GM12873 (cell line): ENCODE measurements around the gene SHFL.

Experiments used
- TF ChIP-seq, protein P1 (sequence below): IDR thresholded peaks from 2 replicates; pipeline ENCODE4 v1.5.1; 2012; ENCODE audit warnings: low read depth, mild to moderate bottlenecking, moderate library complexity, low read length, control low read depth; ENCODE audit not compliant: insufficient read depth; ENCODE audit errors: missing control alignments

SHFL gene

DNA sequence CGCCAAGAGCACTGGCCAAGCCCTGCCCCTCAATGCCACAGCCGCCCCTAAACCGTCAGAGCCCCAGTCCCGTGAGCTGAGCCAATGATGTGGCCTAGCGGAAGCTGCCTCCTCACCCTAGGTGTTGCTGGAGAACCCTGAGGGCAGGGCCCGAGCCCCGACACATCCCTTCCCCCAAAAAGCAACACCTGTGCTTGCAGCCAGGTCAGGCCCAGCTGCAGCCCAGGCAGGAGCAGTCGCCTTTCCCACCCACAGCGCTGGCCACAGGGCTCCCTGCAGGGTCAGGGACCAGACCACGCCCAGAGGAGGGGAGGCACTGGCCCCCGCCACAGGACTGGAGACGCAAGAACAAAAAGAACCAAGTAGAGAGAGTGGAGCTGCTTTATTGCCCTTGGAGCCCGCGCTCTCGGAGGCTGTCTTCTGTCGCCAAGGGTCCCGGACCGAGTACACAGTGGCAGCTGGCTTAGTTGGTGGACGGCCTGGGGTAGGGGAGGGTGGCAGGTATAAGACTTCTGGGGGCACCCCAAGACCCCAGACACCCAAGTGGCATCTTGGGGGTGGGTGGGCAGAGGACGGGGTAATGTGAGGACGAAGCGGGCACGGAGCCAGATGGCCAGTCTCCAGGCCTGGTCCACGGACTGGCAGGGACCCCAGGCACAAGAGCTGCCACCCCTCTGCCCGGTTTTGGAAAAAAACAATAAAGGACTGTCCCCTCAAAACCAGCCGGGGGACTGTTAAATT, 28.7 kb downstream of the SHFL start:
- TF ChIP-seq, protein P1, sequence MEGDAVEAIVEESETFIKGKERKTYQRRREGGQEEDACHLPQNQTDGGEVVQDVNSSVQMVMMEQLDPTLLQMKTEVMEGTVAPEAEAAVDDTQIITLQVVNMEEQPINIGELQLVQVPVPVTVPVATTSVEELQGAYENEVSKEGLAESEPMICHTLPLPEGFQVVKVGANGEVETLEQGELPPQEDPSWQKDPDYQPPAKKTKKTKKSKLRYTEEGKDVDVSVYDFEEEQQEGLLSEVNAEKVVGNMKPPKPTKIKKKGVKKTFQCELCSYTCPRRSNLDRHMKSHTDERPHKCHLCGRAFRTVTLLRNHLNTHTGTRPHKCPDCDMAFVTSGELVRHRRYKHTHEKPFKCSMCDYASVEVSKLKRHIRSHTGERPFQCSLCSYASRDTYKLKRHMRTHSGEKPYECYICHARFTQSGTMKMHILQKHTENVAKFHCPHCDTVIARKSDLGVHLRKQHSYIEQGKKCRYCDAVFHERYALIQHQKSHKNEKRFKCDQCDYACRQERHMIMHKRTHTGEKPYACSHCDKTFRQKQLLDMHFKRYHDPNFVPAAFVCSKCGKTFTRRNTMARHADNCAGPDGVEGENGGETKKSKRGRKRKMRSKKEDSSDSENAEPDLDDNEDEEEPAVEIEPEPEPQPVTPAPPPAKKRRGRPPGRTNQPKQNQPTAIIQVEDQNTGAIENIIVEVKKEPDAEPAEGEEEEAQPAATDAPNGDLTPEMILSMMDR = no peak

DNA sequence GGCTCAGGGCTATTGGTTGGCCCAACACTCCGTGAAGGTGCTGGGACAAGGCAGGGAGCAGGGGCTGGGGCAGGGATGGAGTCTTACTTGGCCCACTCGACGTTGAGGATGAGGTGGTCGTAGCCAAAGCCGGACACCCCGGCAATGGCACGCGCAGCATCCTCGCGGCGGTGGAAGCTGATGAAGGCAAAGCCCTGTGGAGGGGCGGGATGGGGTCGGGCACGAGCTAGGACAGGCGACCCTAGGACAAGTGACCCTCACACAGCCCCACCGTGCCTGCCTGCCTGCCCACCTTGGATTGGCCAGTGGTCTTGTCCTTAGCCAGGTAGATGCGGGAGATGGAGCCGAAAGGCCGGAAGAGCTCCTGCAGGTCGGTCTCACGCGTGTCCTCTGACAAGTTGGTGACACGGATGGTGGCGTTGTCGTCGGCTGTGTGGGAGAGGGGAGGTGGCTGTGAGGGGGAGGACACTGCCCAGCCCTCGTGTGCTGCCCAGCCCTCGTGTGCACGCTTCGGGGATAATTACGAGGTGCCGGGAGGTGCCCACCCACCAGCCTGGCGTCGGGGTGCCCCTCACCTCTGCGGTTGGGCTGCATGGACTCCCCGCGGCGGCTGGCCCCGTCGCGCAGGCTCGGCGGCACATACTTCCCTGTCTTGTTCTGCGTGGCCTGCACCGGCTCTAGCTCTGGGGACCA, 29.4 kb downstream of the SHFL start:
- TF ChIP-seq, protein P1 = no peak

DNA sequence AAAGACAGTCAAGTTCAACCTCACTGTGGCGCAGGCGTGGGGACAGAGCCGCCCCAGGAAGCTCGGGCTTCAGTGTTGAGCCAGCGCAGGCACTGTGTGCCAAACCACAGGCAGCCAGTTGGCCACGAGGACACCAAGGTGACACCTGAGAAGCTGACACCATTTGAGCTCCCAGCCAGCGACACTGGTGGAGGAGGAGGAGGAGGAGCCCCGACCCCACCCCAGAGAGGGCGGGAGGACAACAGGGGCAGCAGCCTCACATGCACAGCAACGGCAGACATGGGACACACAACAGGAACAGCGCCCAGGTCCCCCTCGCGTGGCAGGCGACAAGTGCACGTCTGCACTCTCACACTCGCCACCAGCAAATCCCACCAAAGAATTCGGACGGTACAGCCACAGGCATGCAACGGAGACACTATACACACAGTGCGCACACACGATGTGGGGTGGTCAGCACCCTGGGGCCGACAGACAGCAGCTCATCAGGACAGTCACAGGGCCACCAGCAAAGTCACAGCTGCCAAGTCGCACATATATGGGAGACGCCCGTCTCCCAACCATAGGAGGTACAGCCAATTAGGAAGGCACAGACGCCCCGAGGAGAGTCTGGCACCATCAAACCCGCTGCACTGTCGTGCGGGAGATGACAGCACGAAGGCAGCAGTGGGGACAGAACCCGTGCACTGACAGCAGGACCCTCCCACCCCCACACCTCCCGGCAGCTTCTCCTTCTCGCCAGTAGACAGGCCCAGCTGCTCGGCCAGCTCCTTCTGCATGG, 30.2 kb downstream of the SHFL start:
- TF ChIP-seq, protein P1 = no peak

DNA sequence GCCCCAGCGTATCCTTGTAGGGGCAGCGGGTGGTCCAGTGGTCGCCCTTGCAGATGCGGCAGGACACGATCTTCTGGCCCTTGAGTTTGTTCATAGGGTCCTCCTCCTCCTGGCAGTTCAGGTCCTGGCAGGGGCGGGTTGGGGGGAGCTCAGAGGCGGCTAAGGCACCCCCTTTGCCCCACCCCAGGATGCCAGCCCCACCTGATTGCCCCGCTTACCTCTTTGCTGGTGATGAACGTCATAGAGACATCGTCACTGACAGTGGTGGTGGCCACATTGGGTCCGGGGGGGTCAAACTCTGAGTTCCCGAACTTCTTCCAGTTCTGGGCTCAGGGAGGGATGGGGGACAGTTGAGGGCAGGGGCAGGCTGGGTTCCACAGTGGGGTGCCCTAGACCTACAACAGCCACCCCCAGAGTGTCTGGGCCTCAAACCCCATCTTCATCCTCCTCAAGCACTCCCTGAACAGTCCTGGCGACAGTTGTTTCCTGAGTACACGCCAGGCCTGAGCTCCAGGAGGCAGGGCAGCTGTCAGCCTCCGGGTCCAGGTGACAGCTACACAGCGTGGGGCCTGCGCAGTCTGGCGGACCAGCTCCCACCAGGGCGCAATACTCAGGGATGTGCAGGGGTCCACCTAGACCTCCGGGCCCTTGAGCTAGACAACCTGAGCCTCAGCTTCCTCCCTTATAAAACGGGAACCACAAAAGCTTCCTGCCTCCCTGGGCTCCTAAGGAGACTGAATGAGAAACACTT, 30.9 kb downstream of the SHFL start:
- TF ChIP-seq, protein P1 = no peak

DNA sequence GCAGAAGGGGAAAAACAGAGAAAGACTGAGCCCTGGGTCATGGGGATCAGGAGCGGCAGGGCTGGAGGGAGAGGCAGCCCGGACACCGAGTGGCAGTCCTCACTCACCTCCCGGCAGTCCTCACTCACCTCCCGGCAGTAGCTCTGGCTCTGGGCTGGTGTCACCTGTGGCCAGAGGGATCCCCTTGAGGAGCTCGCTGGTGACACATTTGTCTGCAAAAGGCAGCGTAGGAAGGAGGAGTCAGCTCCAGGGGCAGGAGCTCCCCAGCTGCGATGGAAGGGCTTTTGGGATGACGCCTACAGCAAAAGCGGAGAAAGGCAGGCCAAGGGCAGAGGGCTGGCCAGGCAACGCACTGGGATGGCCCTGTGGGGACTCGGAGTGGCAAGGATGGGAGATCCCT, 32.8 kb downstream of the SHFL start:
- TF ChIP-seq, protein P1 = no peak

DNA sequence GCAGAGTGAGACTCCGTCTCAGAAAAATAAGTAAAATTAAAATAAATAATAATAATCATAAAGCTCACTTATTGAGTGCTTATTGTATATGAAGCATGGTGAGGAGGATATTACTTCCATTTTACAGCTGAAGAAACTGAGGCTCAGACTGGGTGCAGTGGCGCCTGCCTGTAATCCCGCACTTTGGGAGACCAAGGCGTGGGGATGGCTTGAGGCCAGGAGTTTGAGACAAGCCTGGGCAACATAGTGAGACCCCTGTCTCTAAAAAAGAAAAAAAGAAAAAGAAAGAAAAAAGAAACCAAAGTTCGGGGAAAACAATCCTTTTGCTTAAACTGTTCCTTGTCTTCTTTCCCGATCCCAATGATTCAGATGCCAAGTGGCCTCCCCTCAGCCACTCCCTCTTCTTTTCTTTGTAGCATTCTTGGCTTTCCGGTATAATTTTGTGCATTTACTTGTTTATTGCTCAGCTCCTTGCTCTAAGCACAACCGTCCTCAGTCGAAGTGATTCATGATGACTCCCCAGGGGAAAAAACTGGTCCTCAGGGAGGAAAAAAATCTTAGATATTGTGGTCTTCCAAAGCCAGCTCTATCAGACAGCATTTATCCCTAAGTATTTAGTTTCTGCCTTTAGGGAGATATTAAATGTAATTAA, 34.5 kb downstream of the SHFL start:
- TF ChIP-seq, protein P1 = no peak

DNA sequence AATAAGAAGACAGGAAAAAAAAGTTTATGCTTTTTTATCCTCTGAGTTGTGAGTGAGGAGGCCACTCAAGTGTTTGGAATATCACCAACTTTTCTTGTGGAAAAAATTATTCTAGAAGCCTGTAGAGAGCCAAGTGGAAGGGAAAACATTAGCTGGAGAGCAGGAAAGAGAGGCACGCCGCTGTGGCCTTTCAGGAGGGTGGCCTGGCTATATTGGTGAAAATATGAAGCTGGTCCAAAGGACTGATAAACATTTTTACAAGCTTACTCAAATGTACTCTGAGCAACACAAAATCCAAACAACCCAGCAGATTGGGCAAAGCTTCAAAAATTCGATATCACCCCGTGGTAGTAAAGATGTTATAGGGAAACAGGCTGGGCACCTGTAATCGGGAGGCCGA, 35.9 kb downstream of the SHFL start:
- TF ChIP-seq, protein P1 = no peak
